NT2/D1 (cell line): ENCODE measurements around the gene MLLT3.

Source experiments
- YY1 ChIP-seq: IDR thresholded peaks from 2 replicates; pipeline ENCODE4 v1.6.1; 2011; ENCODE audit not compliant: insufficient read length, insufficient read depth
- ZNF274 ChIP-seq: IDR thresholded peaks from 2 replicates; pipeline ENCODE4 v1.6.1; 2011; ENCODE audit warnings: mild to moderate bottlenecking, low read depth, low read length

- TF ChIP-seq YY1: no peak
- no peak for TF ChIP-seq ZNF274
Observed at GRCh38 chr9:20414150-20414549, 208.1 kb downstream of the MLLT3 start.
